Chondrocyte (in vitro differentiated cells): ENCODE results near the gene C19orf38. TPM values are rescaled to one million over a fixed set of nuclear protein-coding genes. Genes with fewer than 3 reads are reported as not detected.

ENCODE experiments used
- DNase-seq: peaks from one replicate; pipeline ENCODE4 v3.0.0; 2021; ENCODE audit warnings: mixed read lengths, low spot score
- H3K27ac Mint-ChIP-seq: one replicate; pipeline ENCODE4 v1.8.0; 2021; ENCODE audit warnings: mild to moderate bottlenecking, moderate library complexity, mixed read lengths; ENCODE audit not compliant: unreplicated experiment
- H3K27me3 Mint-ChIP-seq: 2 replicates; pipeline ENCODE4 v1.8.0; 2021; ENCODE audit warnings: low read depth, mixed read lengths
- H3K36me3 Mint-ChIP-seq: 2 replicates; pipeline ENCODE4 v1.8.0; 2021; ENCODE audit warnings: low read depth, mixed read lengths
- H3K4me1 Mint-ChIP-seq: 2 replicates; pipeline ENCODE4 v1.8.0; 2021; ENCODE audit warnings: low read depth, mild to moderate bottlenecking, mixed read lengths
- H3K4me3 Mint-ChIP-seq: one replicate; pipeline ENCODE4 v1.8.0; 2021; ENCODE audit warnings: mild to moderate bottlenecking, moderate library complexity, mixed read lengths; ENCODE audit not compliant: unreplicated experiment
- H3K9me3 Mint-ChIP-seq: 2 replicates; pipeline ENCODE4 v1.8.0; 2021; ENCODE audit warnings: low read depth, mixed read lengths
- CTCF ChIP-seq: fragments of 200-600 bp; sonication (generic); IDR thresholded peaks from 2 replicates; pipeline ENCODE4 v1.5.0; 2021; ENCODE audit warnings: antibody characterized with exemption, mild to moderate bottlenecking, moderate library complexity
- microRNA-seq: library from miRNA; unstranded; fragments of <30 nt; microRNA quantifications from one replicate; pipeline ENCODE4 v1.2.0, GENCODE V29; 2020; ENCODE audit warnings: borderline number of aligned reads
- total RNA-seq: library from RNA; stranded (reverse); gene quantifications from 3 replicates; pipeline ENCODE4 v1.2.1, GENCODE V29; 2021

The C19orf38 gene
- total RNA-seq, 1 donor from 2014 or later = 0.30 TPM

DNA sequence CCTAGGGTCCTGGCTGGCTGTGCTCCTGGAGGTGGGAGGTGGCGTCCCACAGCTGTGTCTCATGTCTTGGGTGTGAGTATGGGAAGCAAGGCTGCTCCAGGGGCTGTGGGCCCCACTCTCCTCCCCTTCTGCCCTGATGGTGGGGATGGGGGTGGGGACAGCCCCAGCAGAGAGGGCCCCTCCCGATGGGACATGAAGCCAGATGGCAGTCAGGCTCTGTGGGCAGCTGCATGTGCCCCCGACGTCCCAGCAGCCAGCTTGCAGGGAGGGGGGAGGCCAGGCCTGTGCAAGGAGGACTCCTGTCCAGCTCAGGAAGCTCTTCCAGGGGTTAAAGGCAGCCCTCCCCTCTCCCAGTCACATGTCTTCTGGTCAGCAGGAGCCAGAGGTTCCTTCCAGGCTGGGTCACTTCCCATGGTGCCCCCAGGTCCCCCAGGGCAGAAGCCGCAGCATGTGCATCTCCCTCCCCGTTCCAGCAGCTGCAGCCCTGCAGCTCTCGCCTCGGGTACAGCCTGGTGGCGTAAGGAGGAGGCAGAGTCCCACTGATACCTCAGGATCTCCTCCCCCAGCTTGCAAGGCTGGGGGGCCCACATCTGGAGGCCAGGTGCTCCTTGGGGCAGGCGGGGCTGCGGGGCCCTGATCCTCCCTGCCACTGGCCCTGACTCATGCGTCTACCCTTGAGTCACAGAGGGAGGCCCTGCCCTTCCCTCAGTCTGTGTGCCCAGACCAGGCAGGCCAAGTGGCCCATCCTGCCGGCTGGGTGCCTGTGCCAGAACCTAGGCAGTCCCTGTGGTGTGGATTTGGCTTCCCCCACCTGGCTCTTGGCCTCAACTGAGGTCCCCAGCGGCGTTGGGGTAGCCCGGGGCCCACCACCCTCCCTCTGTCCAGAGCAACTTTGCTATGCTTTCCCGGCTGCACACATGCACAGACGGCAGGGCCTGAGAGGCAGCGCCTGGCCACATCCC is 67.2 kb downstream of the C19orf38 start:
- Mint-ChIP-seq H3K27ac (peak overlapping the region; percentile 36), H3K36me3 (peaks cover 6% of the 10 kb centered on the region), H3K9me3 (no peaks in the 10 kb centered on the region), H3K4me1 (peaks cover 6% of the 10 kb centered on the region), H3K4me3 (no peak overlapping the region), H3K27me3 (no peaks in the 10 kb centered on the region)
- TF ChIP-seq CTCF = peak; percentile 27
- DNase-seq = no peak

GRCh38 chr19:10916602-10917001 is 68.4 kb downstream of the C19orf38 start:
- H3K4me3 Mint-ChIP-seq = no peak overlapping the region
- H3K36me3 Mint-ChIP-seq = peaks cover 9% of the 10 kb centered on the region
- no peaks in the 10 kb centered on the region for H3K27me3 Mint-ChIP-seq

DNA sequence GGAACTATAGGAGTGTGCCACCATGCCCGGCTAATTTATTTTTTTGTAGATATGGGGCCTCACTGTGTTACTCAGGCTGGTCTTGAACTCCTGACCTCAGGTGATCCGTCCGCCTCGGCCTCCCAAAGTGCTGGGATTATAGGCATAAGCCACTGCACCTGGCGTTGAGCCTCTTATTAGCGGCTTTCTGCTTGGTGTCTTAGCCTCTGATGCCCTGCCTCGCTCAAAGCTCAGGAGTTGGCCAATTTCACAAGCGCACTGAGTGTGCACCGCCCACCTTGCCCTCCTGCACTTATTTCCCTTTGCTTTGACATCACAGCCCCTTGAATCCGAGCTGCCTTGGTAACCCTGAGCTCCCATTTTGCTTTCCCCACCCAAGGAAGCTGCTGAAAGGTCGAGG is 70.1 kb downstream of the C19orf38 start:
- H3K27me3 Mint-ChIP-seq = no peaks in the 10 kb centered on the region
- DNase-seq = no peak
- no peak for TF ChIP-seq CTCF
- H3K27ac Mint-ChIP-seq = no peak overlapping the region
- no peak overlapping the region for H3K4me3 Mint-ChIP-seq
- H3K4me1 Mint-ChIP-seq = peaks cover 6% of the 10 kb centered on the region
- peaks cover 8% of the 10 kb centered on the region for H3K36me3 Mint-ChIP-seq
- H3K9me3 Mint-ChIP-seq = no peaks in the 10 kb centered on the region

More at GRCh38 chr19:10916602-10917001, 68.4 kb downstream of the C19orf38 start:
- no peak for TF ChIP-seq CTCF
- Mint-ChIP-seq H3K4me1 (peaks cover 6% of the 10 kb centered on the region), H3K9me3 (no peaks in the 10 kb centered on the region), H3K27ac (no peak overlapping the region)
- no peak for DNase-seq

Small RNAs within 50 kb of the gene (microRNA-seq; reads per million reads assigned to microRNA genes)
- gene MIR199A1 (3.3 reads per million), gene MIR6793 (not detected)

Other genes with a start within 250 kb of the C19orf38 start
- 132 to 223 TPM (median 220 TPM) in 3 replicates for gene SLC44A2, start 222.9 kb upstream of the C19orf38 start, total RNA-seq
- gene ILF3, start 194.1 kb upstream of the C19orf38 start, total RNA-seq = 156 to 234 TPM (median 171 TPM) in 3 replicates
- 28.2 to 50.2 TPM (median 33.7 TPM) in 3 replicates for gene QTRT1, start 147.0 kb upstream of the C19orf38 start, total RNA-seq
- 106 to 125 TPM (median 116 TPM) in 3 replicates for gene DNM2, start 130.3 kb upstream of the C19orf38 start, total RNA-seq
- gene TMED1, start 12.2 kb upstream of the C19orf38 start, total RNA-seq = 29.1 to 33.7 TPM (median 31.5 TPM) in 3 replicates
- 59.9 to 62.0 TPM (median 61.8 TPM) in 3 replicates for gene CARM1, start 23.1 kb downstream of the C19orf38 start, total RNA-seq
- gene YIPF2, start 80.2 kb downstream of the C19orf38 start, total RNA-seq = 74.5 to 88.2 TPM (median 76.1 TPM) in 3 replicates
- 22.1 to 25.7 TPM (median 24.2 TPM) in 3 replicates for gene TIMM29, start 80.4 kb downstream of the C19orf38 start, total RNA-seq
- gene SMARCA4, start 112.6 kb downstream of the C19orf38 start, total RNA-seq = 107 to 121 TPM (median 115 TPM) in 3 replicates
- gene LDLR, start 241.0 kb downstream of the C19orf38 start, total RNA-seq = 76.8 to 121 TPM (median 117 TPM) in 3 replicates